ENCODE results near the gene KIF20B.

Gene KIF20B

DNA sequence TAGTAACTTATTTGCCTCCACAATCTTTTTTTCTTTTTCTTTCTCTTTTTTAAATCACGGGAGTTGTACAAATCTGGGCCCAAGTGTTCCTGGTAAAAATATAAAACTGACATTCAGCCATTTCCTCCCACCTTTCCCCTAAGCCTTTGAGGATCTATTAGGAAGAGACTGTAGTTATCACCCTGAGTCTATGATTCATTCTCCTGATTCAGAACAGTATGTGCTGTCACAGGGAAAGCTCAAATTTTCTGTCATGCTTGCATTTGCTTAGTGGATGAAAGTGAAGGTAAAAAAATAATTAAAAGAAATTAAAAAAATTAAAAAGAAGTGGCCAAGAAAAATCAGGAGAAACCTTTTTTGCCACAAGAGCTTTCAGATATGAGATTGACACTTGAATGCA lies 71.7 kb downstream of the KIF20B start:
- Histone ChIP-seq H3K9me3 (ENCODE audit: control insufficient read depth, insufficient read depth, low read length) (no peaks in the 10 kb centered on the region), H3K36me3 (ENCODE audit: control insufficient read depth, insufficient read depth, low read length) (peaks cover 68% of the 10 kb centered on the region), H3K4me1 (ENCODE audit: control insufficient read depth, insufficient read depth, low read length) (no peaks in the 10 kb centered on the region), H3K4me3 (ENCODE audit: low read depth, low read length) (no peak overlapping the region), H3K27ac (ENCODE audit: low read depth, low read length) (no peak overlapping the region), H3K27me3 (ENCODE audit: control insufficient read depth, insufficient read depth, low read length) (no peaks in the 10 kb centered on the region), H3K9ac (ENCODE audit: low read depth, low read length) (no peak overlapping the region)

DNA sequence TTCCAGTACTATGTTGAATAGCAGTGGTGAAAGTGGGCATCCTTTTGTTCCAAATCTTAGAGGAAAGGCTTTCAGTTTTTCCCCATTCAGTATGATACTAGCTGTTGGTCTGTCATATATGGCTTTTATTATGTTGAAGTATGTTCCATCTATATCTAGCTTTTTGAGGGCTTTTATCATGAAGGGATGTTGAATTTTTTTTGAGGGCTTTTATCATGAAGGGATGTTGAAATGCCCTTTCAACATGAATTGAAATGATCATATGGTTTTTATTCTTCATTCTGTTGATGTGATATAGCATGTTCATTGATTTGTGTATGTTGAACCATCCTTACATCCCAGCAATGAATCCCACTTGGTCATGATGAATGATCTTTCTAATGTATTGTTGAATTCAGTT lies 75.3 kb downstream of the KIF20B start:
- Histone ChIP-seq H3K36me3 (ENCODE audit: control insufficient read depth, insufficient read depth, low read length) (peaks cover 49% of the 10 kb centered on the region), H3K27me3 (ENCODE audit: control insufficient read depth, insufficient read depth, low read length) (no peaks in the 10 kb centered on the region)

DNA sequence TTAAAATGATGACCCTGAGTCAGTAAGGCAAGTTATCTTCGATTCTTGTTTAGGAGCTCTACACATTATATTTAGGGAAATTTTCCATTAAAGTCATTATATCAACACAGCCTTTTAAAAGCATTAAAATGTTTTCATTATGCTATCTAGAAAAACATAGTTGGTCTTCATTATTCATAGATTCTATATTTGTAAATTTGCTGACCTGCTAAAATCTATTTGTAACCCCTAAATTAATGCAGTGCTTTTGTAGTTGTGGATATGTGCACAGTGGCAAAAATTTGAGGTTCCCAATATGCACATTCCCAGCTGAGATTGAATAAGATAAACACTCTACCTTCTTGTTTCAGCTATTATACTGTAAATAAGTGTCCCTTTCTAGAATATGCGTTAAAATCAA lies 81.1 kb downstream of the KIF20B start:
- Histone ChIP-seq H3K4me1 (ENCODE audit: control insufficient read depth, insufficient read depth, low read length) (no peaks in the 10 kb centered on the region), H3K27me3 (ENCODE audit: control insufficient read depth, insufficient read depth, low read length) (no peaks in the 10 kb centered on the region), H3K27ac (ENCODE audit: low read depth, low read length) (no peak overlapping the region), H3K4me3 (ENCODE audit: low read depth, low read length) (no peak overlapping the region), H3K9me3 (ENCODE audit: control insufficient read depth, insufficient read depth, low read length) (no peaks in the 10 kb centered on the region), H3K36me3 (ENCODE audit: control insufficient read depth, insufficient read depth, low read length) (peaks cover 21% of the 10 kb centered on the region), H3K9ac (ENCODE audit: low read depth, low read length) (no peak overlapping the region)

More for the DNA sequence above, 75.3 kb downstream of the KIF20B start:
- Histone ChIP-seq H3K4me1 (ENCODE audit: control insufficient read depth, insufficient read depth, low read length) (no peaks in the 10 kb centered on the region), H3K9ac (ENCODE audit: low read depth, low read length) (no peak overlapping the region), H3K27ac (ENCODE audit: low read depth, low read length) (no peak overlapping the region), H3K9me3 (ENCODE audit: control insufficient read depth, insufficient read depth, low read length) (no peaks in the 10 kb centered on the region), H3K4me3 (ENCODE audit: low read depth, low read length) (no peak overlapping the region)

DNA sequence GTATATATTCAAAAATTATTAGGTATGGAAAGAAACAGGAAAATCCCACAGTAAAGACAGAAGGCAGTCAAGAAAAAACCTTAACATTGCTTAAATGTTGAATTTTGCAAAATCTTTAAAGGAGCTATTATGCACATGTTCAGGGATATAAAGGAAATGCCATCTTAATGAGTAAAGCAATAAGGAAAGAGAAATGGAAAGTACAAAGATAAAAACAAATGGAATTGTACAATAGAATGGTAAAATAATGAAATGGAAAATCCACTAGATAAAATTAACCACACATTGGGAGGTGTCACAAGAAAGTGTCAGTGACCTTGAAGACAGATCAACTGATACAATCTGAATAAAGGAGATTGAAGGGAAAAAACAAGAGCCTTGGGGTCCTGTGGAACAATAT lies 82.0 kb downstream of the KIF20B start:
- Histone ChIP-seq H3K9ac (ENCODE audit: low read depth, low read length) (no peak overlapping the region), H3K36me3 (ENCODE audit: control insufficient read depth, insufficient read depth, low read length) (peaks cover 21% of the 10 kb centered on the region), H3K27ac (ENCODE audit: low read depth, low read length) (no peak overlapping the region), H3K27me3 (ENCODE audit: control insufficient read depth, insufficient read depth, low read length) (no peaks in the 10 kb centered on the region), H3K4me3 (ENCODE audit: low read depth, low read length) (no peak overlapping the region), H3K4me1 (ENCODE audit: control insufficient read depth, insufficient read depth, low read length) (no peaks in the 10 kb centered on the region), H3K9me3 (ENCODE audit: control insufficient read depth, insufficient read depth, low read length) (no peaks in the 10 kb centered on the region)

DNA sequence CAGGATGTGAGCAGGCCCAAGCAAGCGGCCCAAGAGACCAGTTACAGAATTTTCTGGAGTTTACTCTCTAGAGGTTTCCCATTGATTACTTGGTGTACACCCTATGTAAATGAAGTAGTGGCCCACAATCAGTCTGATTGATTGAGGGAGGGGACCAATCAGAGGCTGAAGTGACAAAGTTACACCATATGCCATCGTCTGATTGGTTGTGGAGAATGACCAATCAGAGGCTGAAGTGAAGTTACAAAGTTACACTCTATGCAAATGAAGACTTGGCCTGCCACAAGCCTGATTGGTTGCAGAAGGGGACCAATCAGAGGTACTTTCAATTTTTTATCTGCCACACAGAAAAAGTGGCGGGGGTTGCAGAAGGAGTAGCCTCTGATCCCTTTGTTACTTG lies 83.7 kb downstream of the KIF20B start:
- Histone ChIP-seq H3K9ac (ENCODE audit: low read depth, low read length) (no peak overlapping the region), H3K27ac (ENCODE audit: low read depth, low read length) (no peak overlapping the region), H3K36me3 (ENCODE audit: control insufficient read depth, insufficient read depth, low read length) (peaks cover 13% of the 10 kb centered on the region; the same call in 1 of the 2 replicates), H3K9me3 (ENCODE audit: control insufficient read depth, insufficient read depth, low read length) (no peaks in the 10 kb centered on the region), H3K4me1 (ENCODE audit: control insufficient read depth, insufficient read depth, low read length) (no peaks in the 10 kb centered on the region), H3K4me3 (ENCODE audit: low read depth, low read length) (no peak overlapping the region), H3K27me3 (ENCODE audit: control insufficient read depth, insufficient read depth, low read length) (no peaks in the 10 kb centered on the region)

DNA sequence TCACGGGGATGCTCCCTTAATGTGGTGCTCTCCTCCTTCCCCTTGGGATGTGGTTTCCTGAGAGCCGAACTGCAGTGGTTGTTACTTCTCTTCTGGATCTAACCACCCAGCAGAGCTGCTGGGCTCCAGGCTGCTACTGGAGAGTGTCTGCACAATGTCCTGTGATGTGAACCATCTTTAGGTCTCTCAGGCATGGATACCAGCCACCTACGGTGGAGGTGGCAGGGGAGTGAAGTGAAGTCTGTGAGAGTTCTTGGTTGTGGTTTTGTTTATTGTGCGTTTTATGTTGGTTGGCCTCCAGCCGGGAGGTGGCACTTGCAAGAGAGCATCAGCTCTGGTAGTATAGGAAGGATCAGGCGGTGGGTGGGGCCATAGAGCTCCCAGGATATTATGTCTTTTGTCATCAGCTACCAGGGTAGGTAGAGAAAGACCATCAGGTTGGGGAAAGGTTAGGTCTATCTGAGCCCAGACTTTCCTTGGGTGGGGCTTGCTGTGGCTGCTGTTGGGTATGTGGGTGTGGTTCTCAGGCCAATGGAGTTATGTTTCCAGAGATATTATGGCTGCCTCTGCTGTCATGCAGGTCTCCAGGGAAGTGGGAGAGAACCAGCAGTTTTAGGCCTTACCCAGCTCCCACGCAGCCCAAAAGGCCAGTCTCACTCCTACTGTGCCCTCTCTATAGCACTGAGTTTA lies 87.9 kb downstream of the KIF20B start:
- H3K36me3 ChIP-seq (ENCODE audit: control insufficient read depth, insufficient read depth, low read length) = no peaks in the 10 kb centered on the region
- no peak overlapping the region for H3K4me3 ChIP-seq (ENCODE audit: low read depth, low read length)
- H3K4me1 ChIP-seq (ENCODE audit: control insufficient read depth, insufficient read depth, low read length) = peaks cover 3% of the 10 kb centered on the region; the same call in 1 of the 2 replicates
- H3K27ac ChIP-seq (ENCODE audit: low read depth, low read length) = no peak overlapping the region
- H3K27me3 ChIP-seq (ENCODE audit: control insufficient read depth, insufficient read depth, low read length) = no peaks in the 10 kb centered on the region
- no peak overlapping the region for H3K9ac ChIP-seq (ENCODE audit: low read depth, low read length)
- no peaks in the 10 kb centered on the region for H3K9me3 ChIP-seq (ENCODE audit: control insufficient read depth, insufficient read depth, low read length)

DNA sequence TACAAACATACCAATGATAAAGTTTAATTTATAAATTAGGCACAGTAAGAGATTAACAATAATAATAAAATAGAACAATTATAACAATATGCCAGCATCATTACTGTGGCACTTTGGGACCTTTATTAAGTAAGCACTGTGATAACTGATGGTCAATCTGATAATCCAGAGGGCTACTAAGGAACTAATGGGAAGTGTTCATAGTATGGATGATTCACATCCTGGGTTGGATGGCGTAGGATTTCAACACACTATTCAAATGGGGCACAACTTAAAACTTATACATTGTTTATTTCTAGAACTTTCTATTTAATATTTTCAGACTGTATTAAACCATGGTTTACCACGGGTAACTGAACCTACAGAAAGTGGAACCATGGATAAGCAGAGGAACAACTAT lies 90.8 kb downstream of the KIF20B start:
- H3K27ac ChIP-seq (ENCODE audit: low read depth, low read length) = no peak overlapping the region
- no peak overlapping the region for H3K4me3 ChIP-seq (ENCODE audit: low read depth, low read length)
- no peak overlapping the region for H3K9ac ChIP-seq (ENCODE audit: low read depth, low read length)
- peaks cover 20% of the 10 kb centered on the region for H3K4me1 ChIP-seq (ENCODE audit: control insufficient read depth, insufficient read depth, low read length)
- H3K36me3 ChIP-seq (ENCODE audit: control insufficient read depth, insufficient read depth, low read length) = no peaks in the 10 kb centered on the region
- H3K9me3 ChIP-seq (ENCODE audit: control insufficient read depth, insufficient read depth, low read length) = no peaks in the 10 kb centered on the region
- no peaks in the 10 kb centered on the region for H3K27me3 ChIP-seq (ENCODE audit: control insufficient read depth, insufficient read depth, low read length)

DNA sequence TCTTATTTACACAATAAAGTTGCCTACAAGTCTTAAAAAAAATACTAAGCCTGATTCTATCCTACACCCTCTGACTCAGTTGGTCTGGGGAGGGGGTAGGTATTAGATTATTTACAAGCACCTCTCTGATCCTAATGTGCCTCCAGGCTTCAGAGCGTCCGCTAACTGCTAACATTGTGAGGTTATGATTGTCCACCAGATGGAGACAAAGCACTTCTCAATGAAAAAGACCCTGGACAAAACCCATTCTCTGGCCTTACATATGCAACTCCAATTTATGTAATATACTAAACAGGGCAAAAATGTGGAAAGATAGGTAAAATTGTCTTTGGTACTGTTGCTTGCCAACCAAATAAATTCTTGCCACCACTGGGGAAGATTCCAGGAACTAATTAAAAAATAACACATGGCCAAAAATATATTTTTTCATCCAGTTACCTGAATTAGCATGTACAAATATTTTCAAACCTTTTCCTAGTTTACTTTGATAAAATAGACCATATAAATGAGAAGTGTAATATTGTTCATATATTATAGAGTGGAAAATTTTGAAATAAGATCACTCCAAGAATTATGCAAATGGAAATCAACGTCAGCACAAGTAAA lies 92.4 kb downstream of the KIF20B start:
- Histone ChIP-seq H3K4me3 (ENCODE audit: low read depth, low read length) (no peak overlapping the region), H3K9ac (ENCODE audit: low read depth, low read length) (no peak overlapping the region), H3K27ac (ENCODE audit: low read depth, low read length) (no peak overlapping the region), H3K27me3 (ENCODE audit: control insufficient read depth, insufficient read depth, low read length) (no peaks in the 10 kb centered on the region), H3K36me3 (ENCODE audit: control insufficient read depth, insufficient read depth, low read length) (no peaks in the 10 kb centered on the region), H3K4me1 (ENCODE audit: control insufficient read depth, insufficient read depth, low read length) (peaks cover 20% of the 10 kb centered on the region), H3K9me3 (ENCODE audit: control insufficient read depth, insufficient read depth, low read length) (no peaks in the 10 kb centered on the region)

DNA sequence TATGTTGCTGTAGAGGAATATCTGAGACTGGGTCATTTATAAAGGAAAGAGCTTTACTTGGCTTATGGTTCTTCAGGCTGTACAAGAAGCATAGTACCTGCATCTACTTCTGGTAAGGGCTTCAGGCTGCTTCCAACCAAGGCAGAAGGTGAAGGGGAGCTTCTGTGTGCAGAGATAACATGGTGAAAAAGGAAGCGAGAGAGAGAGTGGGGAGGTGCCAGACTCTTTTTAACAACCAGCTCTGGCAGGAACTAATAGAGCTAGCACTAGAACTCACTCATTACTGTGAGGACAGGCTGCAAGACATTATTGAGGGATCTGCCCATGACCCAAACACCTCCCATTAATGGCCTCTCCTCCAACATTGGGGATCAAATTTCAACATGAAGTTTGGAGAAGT lies 94.5 kb downstream of the KIF20B start:
- H3K4me1 ChIP-seq (ENCODE audit: control insufficient read depth, insufficient read depth, low read length) = peaks cover 20% of the 10 kb centered on the region
- H3K36me3 ChIP-seq (ENCODE audit: control insufficient read depth, insufficient read depth, low read length) = no peaks in the 10 kb centered on the region
- H3K27ac ChIP-seq (ENCODE audit: low read depth, low read length) = no peak overlapping the region
- no peaks in the 10 kb centered on the region for H3K9me3 ChIP-seq (ENCODE audit: control insufficient read depth, insufficient read depth, low read length)
- no peak overlapping the region for H3K9ac ChIP-seq (ENCODE audit: low read depth, low read length)
- H3K27me3 ChIP-seq (ENCODE audit: control insufficient read depth, insufficient read depth, low read length) = no peaks in the 10 kb centered on the region
- H3K4me3 ChIP-seq (ENCODE audit: low read depth, low read length) = no peak overlapping the region

DNA sequence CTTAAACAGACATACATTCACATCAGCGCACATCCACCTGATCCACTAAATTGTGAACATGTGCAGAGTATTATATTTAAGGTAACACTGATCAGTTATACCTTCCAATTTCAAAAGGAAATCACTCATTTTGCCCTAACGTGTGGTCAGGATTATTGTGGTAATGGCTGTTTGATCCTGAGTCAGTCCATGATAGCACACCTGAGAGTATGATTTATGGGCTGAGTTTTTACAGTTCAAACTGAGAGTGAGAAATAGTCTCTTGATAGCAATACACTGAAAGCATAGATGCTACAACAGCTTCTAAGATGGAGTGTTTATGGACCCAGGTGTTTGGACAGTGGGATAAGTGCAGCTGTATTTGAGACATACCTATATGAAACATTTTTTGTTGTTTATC lies 96.7 kb downstream of the KIF20B start:
- H3K9ac ChIP-seq (ENCODE audit: low read depth, low read length) = no peak overlapping the region
- H3K27me3 ChIP-seq (ENCODE audit: control insufficient read depth, insufficient read depth, low read length) = no peaks in the 10 kb centered on the region
- H3K27ac ChIP-seq (ENCODE audit: low read depth, low read length) = no peak overlapping the region
- H3K4me3 ChIP-seq (ENCODE audit: low read depth, low read length) = no peak overlapping the region
- H3K4me1 ChIP-seq (ENCODE audit: control insufficient read depth, insufficient read depth, low read length) = peaks cover 20% of the 10 kb centered on the region
- no peaks in the 10 kb centered on the region for H3K9me3 ChIP-seq (ENCODE audit: control insufficient read depth, insufficient read depth, low read length)
- H3K36me3 ChIP-seq (ENCODE audit: control insufficient read depth, insufficient read depth, low read length) = no peaks in the 10 kb centered on the region

DNA sequence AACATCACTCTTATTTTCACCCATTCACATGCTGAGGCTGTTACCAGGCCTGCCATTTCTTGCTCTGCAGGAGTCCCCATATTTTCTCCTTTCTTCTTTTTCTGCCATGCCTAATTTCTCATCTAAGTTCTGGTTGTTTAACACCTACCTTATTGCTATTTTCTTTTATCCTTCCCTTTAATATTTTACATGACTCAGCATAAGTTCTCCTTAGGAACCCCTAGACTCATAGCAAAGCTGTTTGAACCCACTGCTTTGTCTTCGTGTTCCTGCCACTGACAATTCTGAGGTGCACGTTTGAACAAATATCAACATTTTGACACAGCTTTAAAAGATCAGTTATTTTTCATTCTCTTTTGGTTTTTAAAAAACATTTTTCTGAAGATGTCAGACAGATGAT lies 98.2 kb downstream of the KIF20B start:
- Histone ChIP-seq H3K9me3 (ENCODE audit: control insufficient read depth, insufficient read depth, low read length) (no peaks in the 10 kb centered on the region), H3K27ac (ENCODE audit: low read depth, low read length) (no peak overlapping the region), H3K4me1 (ENCODE audit: control insufficient read depth, insufficient read depth, low read length) (peaks cover 14% of the 10 kb centered on the region), H3K4me3 (ENCODE audit: low read depth, low read length) (no peak overlapping the region), H3K27me3 (ENCODE audit: control insufficient read depth, insufficient read depth, low read length) (no peaks in the 10 kb centered on the region), H3K9ac (ENCODE audit: low read depth, low read length) (no peak overlapping the region), H3K36me3 (ENCODE audit: control insufficient read depth, insufficient read depth, low read length) (no peaks in the 10 kb centered on the region)
